SK-N-SH treated with all-trans-retinoic acid at 6 μM for 48 hours (cell line): ENCODE data around the gene SPATA12.

Experiments used
- CREB5 ChIP-seq: fragments of 250-450 bp; sonication (Bioruptor Pico); IDR thresholded peaks from 2 replicates; pipeline ENCODE4 v1.5.1; 2020; ENCODE audit warnings: low read depth, mild to moderate bottlenecking, moderate library complexity
- PATZ1 ChIP-seq: fragments of 250-450 bp; sonication (Bioruptor Pico); IDR thresholded peaks from 2 replicates; pipeline ENCODE4 v1.8.0; 2020; ENCODE audit warnings: mild to moderate bottlenecking, moderate library complexity, borderline replicate concordance
- RARB ChIP-seq: fragments of 250-450 bp; sonication (Bioruptor Pico); IDR thresholded peaks from 2 replicates; pipeline ENCODE4 v1.8.0; 2021; ENCODE audit warnings: mild to moderate bottlenecking, moderate library complexity
- TSHZ2 ChIP-seq: fragments of 250-450 bp; sonication (Bioruptor Pico); IDR thresholded peaks from 2 replicates; pipeline ENCODE4 v1.5.0; 2020; ENCODE audit warnings: mild to moderate bottlenecking, moderate library complexity
- ZC3H10 ChIP-seq: fragments of 250-450 bp; sonication (Bioruptor Pico); IDR thresholded peaks from 2 replicates; pipeline ENCODE4 v1.5.1; 2021; ENCODE audit warnings: mild to moderate bottlenecking, moderate library complexity
- ZNF8 ChIP-seq: fragments of 450-650 bp; formaldehyde crosslinking; IDR thresholded peaks from 2 replicates; pipeline ENCODE4 v1.5.0; 2020; ENCODE audit warnings: mild to moderate bottlenecking, moderate library complexity

GRCh38 chr3:57081173-57081572, 20.7 kb downstream of the SPATA12 start:
- TF ChIP-seq CREB5 (CRISPR knock-in tag) (no peak), PATZ1 (CRISPR knock-in tag) (no peak), ZNF8 (CRISPR knock-in tag) (no peak), TSHZ2 (CRISPR knock-in tag) (no peak), ZC3H10 (CRISPR knock-in tag) (no peak), RARB (CRISPR knock-in tag) (no peak)
